H1 (cell line): ENCODE data around the gene CRADD. TPM values are rescaled to one million over a fixed set of nuclear protein-coding genes. Genes with fewer than 3 reads are reported as not detected.

ENCODE experiments used
- CTCF ChIA-PET: fragments of 300-600 bp; sonication (Branson Sonifier 250); formaldehyde crosslinking; loops from one replicate; lab custom pipeline; 2021; ENCODE audit not compliant: partially characterized antibody; lab: Charles Lee
- POLR2A ChIA-PET: fragments of 300-600 bp; sonication (Branson Sonifier 250); formaldehyde crosslinking; loops from one replicate; lab custom pipeline; 2021; ENCODE audit warnings: inconsistent platforms; ENCODE audit not compliant: partially characterized antibody; lab: Charles Lee
- DNase-seq, 2 experiments: peaks; one replicate each; pipeline versions ENCODE4 v3.0.0 to v3.0.0-alpha.2; 2010 to 2022; ENCODE audit warnings: low spot score in 2 of 2, low read depth in 1 of 2, mixed read lengths in 1 of 2
- FAIRE-seq: peaks from 2 replicates; lab custom pipeline; 2011; peaks lifted over from hg19 to GRCh38; lab: Jason Lieb, UNC
- H2AFZ ChIP-seq: 2 replicates; pipeline ENCODE4 v1.8.1; 2012; ENCODE audit warnings: low read length, inconsistent platforms
- H2AK5ac ChIP-seq: 2 replicates; pipeline ENCODE4 v1.6.1; 2013; ENCODE audit warnings: low read depth, low read length
- H2BK120ac ChIP-seq: replicated peaks from 2 replicates; pipeline ENCODE3; 2013; ENCODE audit warnings: low read depth, low read length, inconsistent platforms
- H2BK12ac ChIP-seq: 2 replicates; pipeline ENCODE4 v1.6.1; 2013; ENCODE audit warnings: low read depth, low read length
- H2BK15ac ChIP-seq: 2 replicates; pipeline ENCODE4 v1.6.1; 2013; ENCODE audit warnings: low read length
- H2BK20ac ChIP-seq: 2 replicates; pipeline ENCODE4 v1.6.1; 2013; ENCODE audit warnings: low read length
- H2BK5ac ChIP-seq: 2 replicates; pipeline ENCODE4 v1.6.1; 2013; ENCODE audit warnings: low read depth, low read length
- H3K14ac ChIP-seq: 2 replicates; pipeline ENCODE4 v1.6.1; 2013; ENCODE audit warnings: inconsistent platforms; ENCODE audit not compliant: insufficient read length
- H3K18ac ChIP-seq: 2 replicates; pipeline ENCODE4 v1.6.1; 2013; ENCODE audit warnings: low read length; ENCODE audit errors: extremely low read depth
- H3K23ac ChIP-seq: 2 replicates; pipeline ENCODE4 v1.6.1; 2013; ENCODE audit warnings: inconsistent platforms; ENCODE audit not compliant: insufficient read length
- H3K23me2 ChIP-seq: 2 replicates; pipeline ENCODE4 v1.6.1; 2013; ENCODE audit warnings: low read depth, low read length
- H3K27ac ChIP-seq: 2 replicates; pipeline ENCODE4 v1.6.1; 2011; ENCODE audit warnings: low read depth, low read length, inconsistent platforms
- H3K27me3 ChIP-seq, 4 experiments: replicated peaks in 1 of 4; 1 replicate in 1 of 4; 2 replicates in 3 of 4; pipeline versions ENCODE4 v1.6.1 to v1.8.1; 2011 to 2013; ENCODE audit warnings: low read length in 3 of 4, mild to moderate bottlenecking in 3 of 4, inconsistent platforms in 2 of 4, mixed read lengths in 2 of 4, moderate library complexity in 1 of 4; ENCODE audit not compliant: control insufficient read depth in 3 of 4, insufficient read depth in 3 of 4; ENCODE audit errors: extremely low read depth in 1 of 4
- H3K36me3 ChIP-seq, 4 experiments: 2 replicates each; pipeline versions ENCODE4 v1.6.1 to v1.8.1; 2011 to 2013; ENCODE audit warnings: mild to moderate bottlenecking in 4 of 4, low read length in 3 of 4, moderate library complexity in 2 of 4, control low read depth in 1 of 4, inconsistent platforms in 1 of 4; ENCODE audit not compliant: insufficient read depth in 4 of 4, control insufficient read depth in 2 of 4
- H3K4ac ChIP-seq: replicated peaks from 2 replicates; pipeline ENCODE3; 2013; ENCODE audit warnings: low read length, low read depth, mixed read lengths, inconsistent platforms; ENCODE audit not compliant: insufficient read length
- H3K4me1 ChIP-seq, 4 experiments: replicated peaks in 1 of 4; 1 replicate in 1 of 4; 2 replicates in 3 of 4; pipeline versions ENCODE4 v1.6.1 to v1.8.1; 2011 to 2013; ENCODE audit warnings: low read length in 3 of 4, inconsistent platforms in 2 of 4, mixed read lengths in 1 of 4; ENCODE audit not compliant: insufficient read depth in 4 of 4, control insufficient read depth in 3 of 4
- H3K4me2 ChIP-seq, 2 experiments: 2 replicates each; pipeline versions ENCODE4 v1.6.1 to v1.8.1; 2011 to 2013; ENCODE audit warnings: low read depth in 2 of 2, low read length in 2 of 2, control low read depth in 1 of 2, inconsistent platforms in 1 of 2, mild to moderate bottlenecking in 1 of 2; ENCODE audit not compliant: insufficient read depth in 1 of 2
- H3K4me3 ChIP-seq, 4 experiments: fragments of 200-600, 300-600 bp in 1 of 4; sonication (generic), shearing (Covaris generic), sonication (Bioruptor Twin) in 1 of 4; 2 replicates each; pipeline versions ENCODE4 v1.5.1 to v1.8.1; 2011 to 2016; ENCODE audit warnings: low read length in 4 of 4, low read depth in 3 of 4, control low read depth in 2 of 4, inconsistent platforms in 2 of 4, mild to moderate bottlenecking in 2 of 4, mixed read lengths in 1 of 4, moderate library complexity in 1 of 4; ENCODE audit not compliant: insufficient read depth in 2 of 4; ENCODE audit errors: extremely low read depth in 1 of 4
- H3K56ac ChIP-seq: replicated peaks from 2 replicates; pipeline ENCODE3; 2013; ENCODE audit warnings: low read depth, mild to moderate bottlenecking, mixed read lengths, low read length, inconsistent platforms; ENCODE audit not compliant: insufficient read length
- H3K79me1 ChIP-seq: 2 replicates; pipeline ENCODE4 v1.6.1; 2013; ENCODE audit warnings: low read depth, low read length, control low read depth
- H3K79me2 ChIP-seq, 2 experiments: 2 replicates each; pipeline versions ENCODE4 v1.6.1 to v1.8.1; 2012 to 2013; ENCODE audit warnings: low read length in 2 of 2, mild to moderate bottlenecking in 2 of 2, inconsistent platforms in 1 of 2; ENCODE audit not compliant: insufficient read depth in 2 of 2, control insufficient read depth in 1 of 2
- H3K9ac ChIP-seq, 4 experiments: replicated peaks in 1 of 4; 1 replicate in 1 of 4; 2 replicates in 3 of 4; pipeline versions ENCODE4 v1.6.1 to v1.8.1; 2011 to 2013; ENCODE audit warnings: low read depth in 3 of 4, low read length in 3 of 4, control low read depth in 2 of 4, mild to moderate bottlenecking in 2 of 4, moderate library complexity in 2 of 4, inconsistent platforms in 1 of 4; ENCODE audit errors: extremely low read depth in 1 of 4
- H3K9me3 ChIP-seq, 2 experiments: 2 replicates each; pipeline versions ENCODE4 v1.6.1 to v1.8.1; 2012 to 2013; ENCODE audit warnings: mild to moderate bottlenecking in 2 of 2, moderate library complexity in 2 of 2, control low read depth in 1 of 2, inconsistent platforms in 1 of 2, low read depth in 1 of 2, low read length in 1 of 2, mixed read lengths in 1 of 2; ENCODE audit not compliant: insufficient read depth in 2 of 2
- H4K20me1 ChIP-seq, 2 experiments: replicated peaks in 1 of 2; 2 replicates each; pipeline versions ENCODE3 to v1.8.1; 2011 to 2013; ENCODE audit warnings: inconsistent platforms in 2 of 2, low read length in 2 of 2, mild to moderate bottlenecking in 1 of 2; ENCODE audit not compliant: insufficient read depth in 2 of 2, control insufficient read depth in 1 of 2
- H4K5ac ChIP-seq: 2 replicates; pipeline ENCODE4 v1.6.1; 2013; ENCODE audit warnings: low read length, low read depth, mixed read lengths, inconsistent platforms; ENCODE audit not compliant: insufficient read length
- H4K8ac ChIP-seq: 2 replicates; pipeline ENCODE4 v1.8.0; 2013; ENCODE audit warnings: mild to moderate bottlenecking, moderate library complexity, low read length, inconsistent platforms; ENCODE audit not compliant: insufficient read depth; ENCODE audit errors: extremely low read depth
- H4K91ac ChIP-seq: replicated peaks from 2 replicates; pipeline ENCODE3; 2013; ENCODE audit warnings: low read length, mixed read lengths, inconsistent platforms; ENCODE audit not compliant: insufficient read length
- BRCA1 ChIP-seq: IDR thresholded peaks from 2 replicates; pipeline ENCODE4 v1.6.1; 2012; ENCODE audit warnings: low read depth, low read length, improper control_type of control experiment
- CBX8 ChIP-seq: fragments of 300-800, 300-1000 bp; sonication (generic); IDR thresholded peaks from 2 replicates; pipeline ENCODE4 v1.7.1; 2016; ENCODE audit warnings: low read depth, low read length, borderline replicate concordance
- CHD2 ChIP-seq: IDR thresholded peaks from 2 replicates; pipeline ENCODE4 v1.6.1; 2012; ENCODE audit warnings: low read length, improper control_type of control experiment
- CTBP2 ChIP-seq: IDR thresholded peaks from 2 replicates; pipeline ENCODE4 v1.7.0; 2011; ENCODE audit warnings: borderline replicate concordance, mild to moderate bottlenecking, moderate library complexity, mixed read lengths, low read length; ENCODE audit not compliant: insufficient read depth, insufficient read length
- EZH2 ChIP-seq: fragments of 200-600 bp; sonication (generic); IDR thresholded peaks from 2 replicates; pipeline ENCODE4 v1.7.1; 2012; ENCODE audit warnings: low read depth, mild to moderate bottlenecking, moderate library complexity, low read length, inconsistent platforms; ENCODE audit not compliant: severe bottlenecking
- GABPA ChIP-seq: IDR thresholded peaks from 2 replicates; pipeline ENCODE4 v1.6.1; 2011; ENCODE audit warnings: mild to moderate bottlenecking, low read length, moderate library complexity, borderline replicate concordance; ENCODE audit not compliant: insufficient read depth
- PHF8 ChIP-seq: fragments of 200-600 bp; sonication (generic); conservative IDR thresholded peaks from 2 replicates; pipeline ENCODE4 v1.7.1; 2012; ENCODE audit warnings: low read depth, mild to moderate bottlenecking, inconsistent platforms, low read length, moderate library complexity
- SP1 ChIP-seq: IDR thresholded peaks from 2 replicates; pipeline ENCODE4 v1.6.1; 2011; ENCODE audit warnings: low read depth, low read length
- TAF7 ChIP-seq: optimal IDR thresholded peaks from 2 replicates; pipeline ENCODE3; 2011; ENCODE audit warnings: low read depth, mild to moderate bottlenecking, inconsistent platforms, low read length, moderate library complexity, borderline replicate concordance
- TEAD4 ChIP-seq: IDR thresholded peaks from 2 replicates; pipeline ENCODE4 v1.6.1; 2012; ENCODE audit warnings: low read depth, low read length, inconsistent platforms, mixed read lengths
- USF2 ChIP-seq: IDR thresholded peaks from 2 replicates; pipeline ENCODE4 v1.6.1; 2011; ENCODE audit warnings: low read length, improper control_type of control experiment
- YY1 ChIP-seq: IDR thresholded peaks from 2 replicates; pipeline ENCODE4 v1.6.1; 2011; ENCODE audit warnings: low read depth, mild to moderate bottlenecking, low read length
- WGBS, 2 experiments: shearing (Covaris generic) in 1 of 2; methylation state at CpG; one replicate each; pipeline versions ENCODE4 v1.1.6 to v1.1.7; 2013 to 2015; ENCODE audit warnings: low lambda C conversion rate in 2 of 2, mixed read lengths in 2 of 2, inconsistent platforms in 1 of 2, low coverage in 1 of 2, missing lambda C conversion rate in 1 of 2; ENCODE audit not compliant: insufficient replicate concordance in 2 of 2, insufficient coverage in 1 of 2, insufficient read length in 1 of 2; ENCODE audit errors: extremely low coverage in 1 of 2, missing lambda C conversion rate in 1 of 2; 5-methylcytosine and 5-hydroxymethylcytosine counted together
- polyA plus RNA-seq, 7 experiments: library from polyadenylated mRNA; depleted of rRNA in 3 of 7; stranded (reverse) in 5 of 7; unstranded in 2 of 7; fragments of >200 nt in 5 of 7; fragments of 200-250 nt in 2 of 7; gene quantifications; 1 replicate in 5 of 7; 2 replicates in 1 of 7; 4 replicates in 1 of 7; pipeline versions ENCODE4 v1.2.1 to v1.2.3, GENCODE V29; 2011 to 2013; ENCODE audit warnings: missing spikeins in 2 of 7, mixed read lengths in 2 of 7
- total RNA-seq: library from RNA; stranded (reverse); fragmentation: NEBNext Ultra II Directional; extraction: Animal tissue kit (Norgen Biotek cat#: 25700); gene quantifications from 2 replicates; pipeline ENCODE4 v1.2.1, GENCODE V29; 2021
- TF ChIP-seq, protein P1 (sequence below): IDR thresholded peaks from 2 replicates; pipeline ENCODE4 v1.6.1; 2012; ENCODE audit warnings: inconsistent platforms

Gene CRADD
- total and polyA plus RNA-seq, 2 of the 8 experiments (the other 6 are each of a cell fraction or from before 2014, with no cell fraction given), result 8.1 to 15.4 TPM

DNA sequence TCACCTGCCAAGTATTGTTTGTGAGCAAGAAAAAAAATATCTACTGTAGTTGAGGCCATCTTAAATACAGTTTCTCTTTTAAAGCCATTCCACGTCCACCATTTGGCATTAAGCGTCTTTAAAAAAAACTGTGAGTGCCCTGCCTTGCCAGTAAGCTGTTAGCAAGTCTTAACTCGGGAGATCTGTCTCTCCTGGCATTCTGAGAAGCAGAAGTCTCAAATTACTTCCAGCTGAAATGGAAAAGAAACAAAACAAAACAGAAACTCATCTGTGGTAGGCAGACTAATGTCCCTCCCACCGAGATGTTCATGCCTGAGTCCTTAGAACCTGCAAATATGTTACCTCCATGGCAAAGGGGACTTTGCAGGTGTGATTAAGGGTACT, 126.2 kb downstream of the CRADD start:
- no peak overlapping the region for H3K56ac ChIP-seq
- no peak overlapping the region for H2BK5ac ChIP-seq
- H3K23me2 ChIP-seq, result no peaks in the 10 kb centered on the region
- H4K5ac ChIP-seq, result no peak overlapping the region
- no peak overlapping the region for H3K4ac ChIP-seq
- no peak overlapping the region for H3K9ac ChIP-seq
- CTCF ChIA-PET, result interaction anchor here (0.7 to 3.1 kb wide), 12 partner anchors 11 to 298 kb away, joined by 3 to 17 read pairs (median 4); no protein-coding TSS in a partner anchor
- no peak overlapping the region for H3K18ac ChIP-seq
- peaks cover 0 to 7% (median 2%) of the 10 kb centered on the region in 4 experiments; a peak in 4 of 7 replicates for H3K4me1 ChIP-seq
- H3K79me1 ChIP-seq, result no peaks in the 10 kb centered on the region
- no peak overlapping the region for H2BK120ac ChIP-seq
- no peaks in the 10 kb centered on the region for H3K27me3 ChIP-seq
- no peaks in the 10 kb centered on the region for H3K9me3 ChIP-seq
- H4K91ac ChIP-seq, result no peak overlapping the region
- no peak overlapping the region for H3K23ac ChIP-seq
- no peak overlapping the region for H2BK15ac ChIP-seq
- no peak for DNase-seq
- H4K8ac ChIP-seq, result no peak overlapping the region
- no peaks in the 10 kb centered on the region for H4K20me1 ChIP-seq
- no peak overlapping the region for H2BK12ac ChIP-seq
- FAIRE-seq, result no peak
- 87% methylated on average over 4 of the region's 4 CpGs; no CpG with 5 or more reads in 1 of the 2 experiments for WGBS, 2 experiments
- H2AFZ ChIP-seq, result no peak overlapping the region
- no peaks in the 10 kb centered on the region for H3K36me3 ChIP-seq
- POLR2A ChIA-PET, result interaction anchor here (1.1 to 1.3 kb wide), 2 partner anchors 230 to 234 kb away, joined by 3 to 5 read pairs; partner anchors contain the start of gene SOCS2
- H2BK20ac ChIP-seq, result no peak overlapping the region
- no peak overlapping the region for H3K4me2 ChIP-seq
- H3K79me2 ChIP-seq, result no peaks in the 10 kb centered on the region
- no peak overlapping the region for H3K27ac ChIP-seq
- H2AK5ac ChIP-seq, result no peak overlapping the region
- H3K14ac ChIP-seq, result no peak overlapping the region
- no peak overlapping the region for H3K4me3 ChIP-seq
- TF ChIP-seq CTBP2, result no peak
- no peak for TF ChIP-seq BRCA1
- TF ChIP-seq YY1, result no peak
- TF ChIP-seq, protein P1, sequence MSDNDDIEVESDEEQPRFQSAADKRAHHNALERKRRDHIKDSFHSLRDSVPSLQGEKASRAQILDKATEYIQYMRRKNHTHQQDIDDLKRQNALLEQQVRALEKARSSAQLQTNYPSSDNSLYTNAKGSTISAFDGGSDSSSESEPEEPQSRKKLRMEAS, result no peak
- TF ChIP-seq PHF8, result no peak
- no peak for TF ChIP-seq SP1
- no peak for TF ChIP-seq CBX8
- TF ChIP-seq TEAD4, result no peak
- TF ChIP-seq CHD2, result no peak
- no peak for TF ChIP-seq USF2
- no peak for TF ChIP-seq TAF7
- no peak for TF ChIP-seq EZH2
- TF ChIP-seq GABPA, result no peak
